Erythroblast (primary cell): ENCODE results near the gene CORIN.

ENCODE experiments used
- GATA1 ChIP-seq: IDR thresholded peaks from 2 replicates; pipeline ENCODE4 v1.6.1; 2011; ENCODE audit warnings: low read depth, mild to moderate bottlenecking, control low read depth, low read length, moderate library complexity
- POLR2A ChIP-seq: IDR thresholded peaks from 2 replicates; pipeline ENCODE4 v1.6.1; 2011; ENCODE audit warnings: mild to moderate bottlenecking, low read length

GRCh38 chr4:47704693-47705325 lies 133.1 kb downstream of the CORIN start:
- TF ChIP-seq POLR2A (no peak), GATA1 (no peak)
